ENCODE measurements around the gene SOX2. TPM values are rescaled to one million over a fixed set of nuclear protein-coding genes. Genes with fewer than 3 reads are reported as not detected.

The SOX2 gene
- total and polyA plus RNA-seq, 2 experiments from 2014 or later, result not detected

DNA sequence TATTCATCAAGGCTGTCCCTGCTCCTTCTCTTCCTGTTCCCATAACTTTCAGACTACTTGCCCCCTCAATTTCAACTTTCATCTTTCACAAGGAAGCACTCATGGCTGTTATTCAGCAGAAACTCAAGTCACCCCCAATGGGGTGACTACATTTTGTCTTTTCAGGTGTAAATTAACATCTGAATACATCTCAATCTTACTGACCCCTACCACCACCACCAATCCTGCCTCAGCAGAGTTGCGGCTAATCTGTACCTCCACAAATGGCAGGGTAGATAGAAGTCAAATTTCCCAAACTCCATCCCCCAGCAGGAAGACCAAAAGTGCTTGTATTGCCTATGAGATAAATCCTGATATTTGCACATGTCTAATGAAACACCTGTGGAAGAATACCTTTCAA is 19.2 kb downstream of the SOX2 start:
- 67 to 75% methylated on average over 1 of the region's 1 CpG for WGBS, 2 experiments (ENCODE audit: low coverage in 1 of 2, low lambda C conversion rate in 2 of 2, missing lambda C conversion rate in 2 of 2)

GRCh38 chr3:181735911-181736310 is 24.2 kb downstream of the SOX2 start:
- H4K20me1 ChIP-seq (ENCODE audit: insufficient read depth), result no peaks in the 10 kb centered on the region
- H3K4me2 ChIP-seq (ENCODE audit: unreplicated experiment), result no peak overlapping the region
- H3K27me3 ChIP-seq (replicated peaks; ENCODE audit: insufficient read depth), result no peaks in the 10 kb centered on the region
- DNase-seq, result no peak
- no peaks in the 10 kb centered on the region for H3K9me2 ChIP-seq (ENCODE audit: insufficient read depth)
- no peaks in the 10 kb centered on the region for H3K4me1 ChIP-seq (ENCODE audit: insufficient read depth)
- TF ChIP-seq EZH2phosphoT487 (IDR thresholded peaks at IDR 0.05; ENCODE audit: insufficient read depth, low read depth) (no peak), EZH2 (IDR thresholded peaks at IDR 0.05; ENCODE audit: insufficient read depth, poor library complexity, severe bottlenecking) (no peak)
- H3K9ac ChIP-seq, result no peak overlapping the region
- H3K4me3 ChIP-seq, result no peak overlapping the region
- H3K36me3 ChIP-seq (ENCODE audit: low read depth), result no peaks in the 10 kb centered on the region
- WGBS, 2 experiments (ENCODE audit: low coverage in 1 of 2, low lambda C conversion rate in 2 of 2, missing lambda C conversion rate in 2 of 2), result 12 to 15% methylated on average over 7 of the region's 7 CpGs
- no peaks in the 10 kb centered on the region for H3K79me2 ChIP-seq (ENCODE audit: insufficient read depth)
- H3K9me3 ChIP-seq (ENCODE audit: low read depth), result no peaks in the 10 kb centered on the region
- no peak overlapping the region for H3K27ac ChIP-seq
- no peaks in the 10 kb centered on the region for H3F3A ChIP-seq (ENCODE audit: insufficient read depth)
- in situ Hi-C loops (cut with MboI), result no loop called here
- H2AFZ ChIP-seq, result no peak overlapping the region

More for the DNA sequence above, 19.2 kb downstream of the SOX2 start:
- Histone ChIP-seq H3K9ac (no peak overlapping the region), H3K4me2 (ENCODE audit: unreplicated experiment) (no peak overlapping the region), H3K79me2 (ENCODE audit: insufficient read depth) (no peaks in the 10 kb centered on the region), H2AFZ (no peak overlapping the region), H3K4me3 (no peak overlapping the region), H3K9me2 (ENCODE audit: insufficient read depth) (no peaks in the 10 kb centered on the region), H3F3A (ENCODE audit: insufficient read depth) (no peaks in the 10 kb centered on the region), H3K4me1 (ENCODE audit: insufficient read depth) (no peaks in the 10 kb centered on the region), H3K36me3 (ENCODE audit: low read depth) (no peaks in the 10 kb centered on the region), H3K27ac (no peak overlapping the region), H3K9me3 (ENCODE audit: low read depth) (no peaks in the 10 kb centered on the region), H4K20me1 (ENCODE audit: insufficient read depth) (no peaks in the 10 kb centered on the region), H3K27me3 (replicated peaks; ENCODE audit: insufficient read depth) (peaks cover 39% of the 10 kb centered on the region)
- in situ Hi-C loops (cut with MboI), result no loop called here
- no peak for DNase-seq
- TF ChIP-seq EZH2 (IDR thresholded peaks at IDR 0.05; ENCODE audit: insufficient read depth, poor library complexity, severe bottlenecking), result no peak
- no peak for TF ChIP-seq EZH2phosphoT487 (IDR thresholded peaks at IDR 0.05; ENCODE audit: insufficient read depth, low read depth)

DNA sequence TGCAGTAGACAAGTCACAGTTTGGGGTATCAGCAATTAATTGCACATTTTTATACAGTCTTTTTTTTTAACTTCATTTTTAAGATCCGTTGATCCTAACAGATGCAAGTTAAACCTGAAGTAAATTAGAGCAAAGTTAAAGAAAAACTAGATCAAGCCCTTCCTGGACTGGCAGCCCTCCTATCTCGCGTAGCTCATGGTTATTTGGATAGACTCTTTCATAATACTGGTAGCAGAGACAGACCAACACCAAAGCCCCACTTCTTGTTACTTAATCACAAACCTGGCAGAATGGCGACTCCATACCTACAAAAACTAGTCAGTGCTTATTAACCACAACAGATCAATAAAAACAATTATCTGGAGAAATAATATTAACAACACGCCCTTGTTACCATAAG is 26.8 kb downstream of the SOX2 start:
- Histone ChIP-seq H3K36me3 (ENCODE audit: low read depth) (no peaks in the 10 kb centered on the region), H3K9ac (no peak overlapping the region), H3K4me1 (ENCODE audit: insufficient read depth) (no peaks in the 10 kb centered on the region), H3K4me2 (ENCODE audit: unreplicated experiment) (no peak overlapping the region), H3K27me3 (replicated peaks; ENCODE audit: insufficient read depth) (no peaks in the 10 kb centered on the region), H3F3A (ENCODE audit: insufficient read depth) (no peaks in the 10 kb centered on the region), H2AFZ (no peak overlapping the region), H3K9me2 (ENCODE audit: insufficient read depth) (no peaks in the 10 kb centered on the region), H3K4me3 (no peak overlapping the region), H3K79me2 (ENCODE audit: insufficient read depth) (no peaks in the 10 kb centered on the region), H3K9me3 (ENCODE audit: low read depth) (no peaks in the 10 kb centered on the region), H3K27ac (no peak overlapping the region), H4K20me1 (ENCODE audit: insufficient read depth) (no peaks in the 10 kb centered on the region)
- in situ Hi-C loops (cut with MboI), result no loop called here
- DNase-seq, result no peak
- no peak for TF ChIP-seq EZH2phosphoT487 (IDR thresholded peaks at IDR 0.05; ENCODE audit: insufficient read depth, low read depth)
- TF ChIP-seq EZH2 (IDR thresholded peaks at IDR 0.05; ENCODE audit: insufficient read depth, poor library complexity, severe bottlenecking), result no peak
- WGBS, 2 experiments (ENCODE audit: low coverage in 1 of 2, low lambda C conversion rate in 2 of 2, missing lambda C conversion rate in 2 of 2), result 16 to 22% methylated on average over 5 of the region's 5 CpGs

DNA sequence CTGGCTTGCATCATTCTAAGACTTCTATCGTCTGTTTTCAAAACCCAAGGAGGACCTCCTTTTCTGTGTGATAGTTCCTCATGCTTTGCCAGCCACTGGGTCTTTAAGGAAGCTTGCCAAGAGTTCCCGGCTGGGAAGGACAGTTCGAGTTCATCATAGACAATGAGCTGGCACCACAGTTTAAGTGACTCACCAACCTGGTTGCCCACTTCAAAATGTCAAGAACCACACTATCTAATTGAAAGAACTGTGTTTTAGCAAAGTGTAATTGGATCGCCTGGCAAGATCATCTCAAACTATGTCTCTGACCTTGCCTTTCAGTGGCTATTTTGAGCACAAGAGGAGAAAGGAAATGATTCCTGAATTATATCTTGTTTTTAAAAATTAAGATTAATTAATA is 27.9 kb downstream of the SOX2 start:
- H3K9me2 ChIP-seq (ENCODE audit: insufficient read depth), result no peaks in the 10 kb centered on the region
- no peak overlapping the region for H3K27ac ChIP-seq
- H3K4me1 ChIP-seq (ENCODE audit: insufficient read depth), result no peaks in the 10 kb centered on the region
- no peak for TF ChIP-seq EZH2phosphoT487 (IDR thresholded peaks at IDR 0.05; ENCODE audit: insufficient read depth, low read depth)
- no peak for TF ChIP-seq EZH2 (IDR thresholded peaks at IDR 0.05; ENCODE audit: insufficient read depth, poor library complexity, severe bottlenecking)
- in situ Hi-C loops (cut with MboI), result no loop called here
- no peak for DNase-seq
- H2AFZ ChIP-seq, result no peak overlapping the region
- no peak overlapping the region for H3K4me3 ChIP-seq
- 37 to 39% methylated on average over 4 of the region's 4 CpGs for WGBS, 2 experiments (ENCODE audit: low coverage in 1 of 2, low lambda C conversion rate in 2 of 2, missing lambda C conversion rate in 2 of 2)
- H4K20me1 ChIP-seq (ENCODE audit: insufficient read depth), result no peaks in the 10 kb centered on the region
- H3K9me3 ChIP-seq (ENCODE audit: low read depth), result no peaks in the 10 kb centered on the region
- H3K9ac ChIP-seq, result no peak overlapping the region
- no peaks in the 10 kb centered on the region for H3F3A ChIP-seq (ENCODE audit: insufficient read depth)
- H3K36me3 ChIP-seq (ENCODE audit: low read depth), result no peaks in the 10 kb centered on the region
- H3K4me2 ChIP-seq (ENCODE audit: unreplicated experiment), result no peak overlapping the region
- no peaks in the 10 kb centered on the region for H3K79me2 ChIP-seq (ENCODE audit: insufficient read depth)
- H3K27me3 ChIP-seq (replicated peaks; ENCODE audit: insufficient read depth), result no peaks in the 10 kb centered on the region

DNA sequence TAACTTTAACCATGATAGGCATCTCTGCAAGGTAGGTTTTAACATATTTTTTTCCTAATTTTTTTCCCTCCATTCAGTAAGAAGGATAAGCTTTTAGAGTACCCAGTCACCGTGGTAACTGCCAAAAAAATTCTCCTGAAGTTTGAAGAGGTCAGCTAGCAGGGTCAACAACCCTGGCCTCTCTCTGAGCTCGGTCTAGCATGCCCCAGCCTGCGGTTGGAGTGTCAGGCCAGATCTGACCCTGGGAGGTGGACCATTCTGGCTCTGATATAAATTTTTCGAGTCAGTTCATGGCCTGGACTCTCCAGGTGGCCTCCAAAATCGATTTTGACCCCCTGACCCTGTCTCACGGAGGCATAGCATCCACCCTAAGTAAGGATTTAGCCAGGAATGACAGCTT is 29.7 kb downstream of the SOX2 start:
- H3K4me3 ChIP-seq, result no peak overlapping the region
- H3K4me1 ChIP-seq (ENCODE audit: insufficient read depth), result no peaks in the 10 kb centered on the region
- no peak overlapping the region for H2AFZ ChIP-seq
- in situ Hi-C loops (cut with MboI), result no loop called here
- no peaks in the 10 kb centered on the region for H3K79me2 ChIP-seq (ENCODE audit: insufficient read depth)
- 4 to 6% methylated on average over 6 of the region's 6 CpGs for WGBS, 2 experiments (ENCODE audit: low coverage in 1 of 2, low lambda C conversion rate in 2 of 2, missing lambda C conversion rate in 2 of 2)
- no peak for DNase-seq
- H3K9me3 ChIP-seq (ENCODE audit: low read depth), result no peaks in the 10 kb centered on the region
- no peaks in the 10 kb centered on the region for H3F3A ChIP-seq (ENCODE audit: insufficient read depth)
- no peak overlapping the region for H3K4me2 ChIP-seq (ENCODE audit: unreplicated experiment)
- no peaks in the 10 kb centered on the region for H3K27me3 ChIP-seq (replicated peaks; ENCODE audit: insufficient read depth)
- TF ChIP-seq EZH2 (IDR thresholded peaks at IDR 0.05; ENCODE audit: insufficient read depth, poor library complexity, severe bottlenecking), result no peak
- TF ChIP-seq EZH2phosphoT487 (IDR thresholded peaks at IDR 0.05; ENCODE audit: insufficient read depth, low read depth), result no peak
- H3K27ac ChIP-seq, result no peak overlapping the region
- no peaks in the 10 kb centered on the region for H4K20me1 ChIP-seq (ENCODE audit: insufficient read depth)
- no peak overlapping the region for H3K9ac ChIP-seq
- no peaks in the 10 kb centered on the region for H3K9me2 ChIP-seq (ENCODE audit: insufficient read depth)
- H3K36me3 ChIP-seq (ENCODE audit: low read depth), result no peaks in the 10 kb centered on the region

All from GM23248 (cell line).